ENCODE results near the gene EOLA1. TPM values are rescaled to one million over a fixed set of nuclear protein-coding genes. Genes with fewer than 3 reads are reported as not detected.
"Not testable (repeated sequence)": the region's sequence is repeated elsewhere in the genome, so short reads cannot be mapped to it uniquely, and the experiment has no call there.

EOLA1 gene
- polyA plus RNA-seq, 1 donor from 2014 or later = 31.1 TPM

DNA sequence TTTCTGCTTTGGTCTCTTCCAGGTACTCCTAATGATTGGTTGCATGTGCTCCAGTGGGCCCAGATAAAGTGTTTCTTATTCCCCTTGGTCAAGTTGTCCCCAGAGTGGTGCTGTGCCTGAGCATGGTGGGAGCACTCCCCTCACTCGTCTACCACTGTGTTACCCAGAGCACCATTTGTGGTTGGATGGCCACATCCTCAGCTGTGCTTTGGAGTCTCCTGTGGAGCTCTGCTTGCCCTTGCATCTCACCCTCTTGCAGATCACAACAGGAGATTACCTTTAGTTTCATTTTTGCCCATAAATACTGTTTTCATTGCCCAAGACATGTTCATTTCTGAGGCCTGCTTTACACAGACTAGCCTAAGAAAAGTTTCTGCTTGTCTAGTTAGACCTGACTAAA is 9.6 kb downstream of the EOLA1 start:
- not testable (repeated sequence) for H3K4me2 ChIP-seq (ENCODE audit: low read length); H2AFZ ChIP-seq (ENCODE audit: low read depth, low read length); H3K79me2 ChIP-seq (replicated peaks; ENCODE audit: insufficient read depth, low read length); H3K27me3 ChIP-seq (ENCODE audit: insufficient read depth, low read depth, low read length); H4K20me1 ChIP-seq (ENCODE audit: insufficient read depth); H3K9me2 ChIP-seq (ENCODE audit: insufficient read depth, low read length); H3K4me3 ChIP-seq (ENCODE audit: low read length); H3K27ac ChIP-seq (ENCODE audit: low read length); H3K9me3 ChIP-seq (ENCODE audit: low read length); H3K36me3 ChIP-seq (ENCODE audit: insufficient read depth, low read length); H3K9ac ChIP-seq (ENCODE audit: low read length); H3F3A ChIP-seq (ENCODE audit: insufficient read depth, low read length, poor library complexity, severe bottlenecking)

GRCh38 chrX:149551245-149551938 is 10.6 kb downstream of the EOLA1 start:
- not testable (repeated sequence) for H3K4me2 ChIP-seq (ENCODE audit: low read length); H3K36me3 ChIP-seq (ENCODE audit: insufficient read depth, low read length); H3K27me3 ChIP-seq (ENCODE audit: insufficient read depth, low read depth, low read length); H3F3A ChIP-seq (ENCODE audit: insufficient read depth, low read length, poor library complexity, severe bottlenecking); H3K27ac ChIP-seq (ENCODE audit: low read length); H2AFZ ChIP-seq (ENCODE audit: low read depth, low read length); H3K9me2 ChIP-seq (ENCODE audit: insufficient read depth, low read length); H3K9me3 ChIP-seq (ENCODE audit: low read length); H3K4me3 ChIP-seq (ENCODE audit: low read length); H3K79me2 ChIP-seq (replicated peaks; ENCODE audit: insufficient read depth, low read length); H4K20me1 ChIP-seq (ENCODE audit: insufficient read depth); H3K9ac ChIP-seq (ENCODE audit: low read length)

DNA sequence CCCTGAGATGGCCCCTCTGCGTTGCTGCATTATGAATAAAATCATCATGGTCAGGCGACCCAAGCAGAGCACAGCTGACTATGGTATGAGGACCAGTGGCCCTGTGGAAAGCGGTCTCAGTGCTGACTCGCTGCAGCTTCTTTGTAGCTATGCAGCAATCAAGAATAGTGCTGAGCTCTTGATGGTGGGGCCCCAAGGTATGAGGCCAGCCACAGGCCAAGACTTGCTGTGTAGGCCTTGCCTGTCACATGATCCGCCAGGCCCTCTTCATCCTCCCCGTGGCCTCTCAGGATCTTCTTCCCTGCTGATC is 11.1 kb downstream of the EOLA1 start:
- not testable (repeated sequence) for H3K4me3 ChIP-seq (ENCODE audit: low read length); H3K9me3 ChIP-seq (ENCODE audit: low read length); H3K27ac ChIP-seq (ENCODE audit: low read length); H3K27me3 ChIP-seq (ENCODE audit: insufficient read depth, low read depth, low read length); H3K36me3 ChIP-seq (ENCODE audit: insufficient read depth, low read length); H4K20me1 ChIP-seq (ENCODE audit: insufficient read depth); H3K4me2 ChIP-seq (ENCODE audit: low read length); H3K79me2 ChIP-seq (replicated peaks; ENCODE audit: insufficient read depth, low read length); H3K9ac ChIP-seq (ENCODE audit: low read length); H3K9me2 ChIP-seq (ENCODE audit: insufficient read depth, low read length); H3F3A ChIP-seq (ENCODE audit: insufficient read depth, low read length, poor library complexity, severe bottlenecking); H2AFZ ChIP-seq (ENCODE audit: low read depth, low read length)

- not testable (repeated sequence) for H3K36me3 ChIP-seq (ENCODE audit: insufficient read depth, low read length); H2AFZ ChIP-seq (ENCODE audit: low read depth, low read length); H3F3A ChIP-seq (ENCODE audit: insufficient read depth, low read length, poor library complexity, severe bottlenecking); H3K9me2 ChIP-seq (ENCODE audit: insufficient read depth, low read length); H3K9me3 ChIP-seq (ENCODE audit: low read length); H3K4me2 ChIP-seq (ENCODE audit: low read length); H3K27ac ChIP-seq (ENCODE audit: low read length); H3K4me3 ChIP-seq (ENCODE audit: low read length); H4K20me1 ChIP-seq (ENCODE audit: insufficient read depth); H3K27me3 ChIP-seq (ENCODE audit: insufficient read depth, low read depth, low read length); H3K9ac ChIP-seq (ENCODE audit: low read length); H3K79me2 ChIP-seq (replicated peaks; ENCODE audit: insufficient read depth, low read length)
Measured at GRCh38 chrX:149555251-149555650, 14.4 kb downstream of the EOLA1 start.

GRCh38 chrX:149563359-149563758 is 22.5 kb downstream of the EOLA1 start:
- Histone ChIP-seq H3K4me3 (ENCODE audit: low read length) (no peak overlapping the region), H3K9me2 (ENCODE audit: insufficient read depth, low read length) (no peaks in the 10 kb centered on the region), H3K27ac (ENCODE audit: low read length) (no peak overlapping the region), H3F3A (ENCODE audit: insufficient read depth, low read length, poor library complexity, severe bottlenecking) (no peaks in the 10 kb centered on the region), H3K27me3 (ENCODE audit: insufficient read depth, low read depth, low read length) (no peaks in the 10 kb centered on the region), H3K79me2 (replicated peaks; ENCODE audit: insufficient read depth, low read length) (no peaks in the 10 kb centered on the region), H2AFZ (ENCODE audit: low read depth, low read length) (no peak overlapping the region), H3K36me3 (ENCODE audit: insufficient read depth, low read length) (no peaks in the 10 kb centered on the region), H3K9ac (ENCODE audit: low read length) (no peak overlapping the region), H3K4me2 (ENCODE audit: low read length) (no peak overlapping the region), H3K9me3 (ENCODE audit: low read length) (no peaks in the 10 kb centered on the region), H4K20me1 (ENCODE audit: insufficient read depth) (no peaks in the 10 kb centered on the region)
- TF ChIP-seq, protein P1, sequence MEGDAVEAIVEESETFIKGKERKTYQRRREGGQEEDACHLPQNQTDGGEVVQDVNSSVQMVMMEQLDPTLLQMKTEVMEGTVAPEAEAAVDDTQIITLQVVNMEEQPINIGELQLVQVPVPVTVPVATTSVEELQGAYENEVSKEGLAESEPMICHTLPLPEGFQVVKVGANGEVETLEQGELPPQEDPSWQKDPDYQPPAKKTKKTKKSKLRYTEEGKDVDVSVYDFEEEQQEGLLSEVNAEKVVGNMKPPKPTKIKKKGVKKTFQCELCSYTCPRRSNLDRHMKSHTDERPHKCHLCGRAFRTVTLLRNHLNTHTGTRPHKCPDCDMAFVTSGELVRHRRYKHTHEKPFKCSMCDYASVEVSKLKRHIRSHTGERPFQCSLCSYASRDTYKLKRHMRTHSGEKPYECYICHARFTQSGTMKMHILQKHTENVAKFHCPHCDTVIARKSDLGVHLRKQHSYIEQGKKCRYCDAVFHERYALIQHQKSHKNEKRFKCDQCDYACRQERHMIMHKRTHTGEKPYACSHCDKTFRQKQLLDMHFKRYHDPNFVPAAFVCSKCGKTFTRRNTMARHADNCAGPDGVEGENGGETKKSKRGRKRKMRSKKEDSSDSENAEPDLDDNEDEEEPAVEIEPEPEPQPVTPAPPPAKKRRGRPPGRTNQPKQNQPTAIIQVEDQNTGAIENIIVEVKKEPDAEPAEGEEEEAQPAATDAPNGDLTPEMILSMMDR (IDR thresholded peaks at IDR 0.05; ENCODE audit: poor library complexity, severe bottlenecking) = no peak
- no peak for TF ChIP-seq EP300 (conservative IDR thresholded peaks at IDR 0.05; ENCODE audit: poor library complexity, severe bottlenecking)
- TF ChIP-seq RAD21 (conservative IDR thresholded peaks at IDR 0.05) = no peak

Data from neural cell (in vitro differentiated cells).